Stomach (tissue), 4 donors: ENCODE data around the gene HESX1.

Experiments used
- POLR2A ChIP-seq, 4 donors: fragments of 450-650 bp; IDR thresholded peaks; one replicate each; pipeline ENCODE4 v1.6.1; 2016; ENCODE audit warnings: antibody characterized with exemption in 4 of 4, control low read depth in 2 of 4, mild to moderate bottlenecking in 1 of 4, moderate library complexity in 1 of 4
- TF ChIP-seq, protein P1 (sequence below), 7 experiments: fragments of 450-650 bp in 4 of 7; fragments of 200-600 bp in 3 of 7; sonication (generic) in 3 of 7; IDR thresholded peaks; one replicate each; pipeline ENCODE4 v1.5.1; 2016 to 2019; ENCODE audit warnings: antibody characterized with exemption in 7 of 7, control low read depth in 2 of 7, mild to moderate bottlenecking in 1 of 7

DNA sequence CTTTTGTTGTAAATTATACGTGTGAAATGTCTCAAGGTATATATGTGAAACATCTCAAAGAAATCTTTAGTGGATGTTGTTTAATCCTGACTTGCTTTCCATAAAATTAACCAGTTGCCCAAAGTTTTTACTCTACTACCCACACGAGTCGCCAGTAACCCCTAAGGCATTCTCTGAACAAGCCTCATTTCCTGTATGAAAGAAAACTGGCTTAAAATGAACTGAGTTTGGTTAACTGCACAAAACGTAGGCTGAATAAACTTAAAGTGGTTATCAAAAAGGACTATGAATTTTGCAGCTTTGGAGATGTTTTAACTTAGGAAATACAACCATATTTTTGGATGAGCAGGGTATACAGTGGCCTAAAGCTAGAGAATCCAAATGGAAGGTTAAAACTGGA lies 25.1 kb upstream of the HESX1 start:
- TF ChIP-seq POLR2A (IDR thresholded peaks at IDR 0.05), result no peak
- TF ChIP-seq, protein P1, sequence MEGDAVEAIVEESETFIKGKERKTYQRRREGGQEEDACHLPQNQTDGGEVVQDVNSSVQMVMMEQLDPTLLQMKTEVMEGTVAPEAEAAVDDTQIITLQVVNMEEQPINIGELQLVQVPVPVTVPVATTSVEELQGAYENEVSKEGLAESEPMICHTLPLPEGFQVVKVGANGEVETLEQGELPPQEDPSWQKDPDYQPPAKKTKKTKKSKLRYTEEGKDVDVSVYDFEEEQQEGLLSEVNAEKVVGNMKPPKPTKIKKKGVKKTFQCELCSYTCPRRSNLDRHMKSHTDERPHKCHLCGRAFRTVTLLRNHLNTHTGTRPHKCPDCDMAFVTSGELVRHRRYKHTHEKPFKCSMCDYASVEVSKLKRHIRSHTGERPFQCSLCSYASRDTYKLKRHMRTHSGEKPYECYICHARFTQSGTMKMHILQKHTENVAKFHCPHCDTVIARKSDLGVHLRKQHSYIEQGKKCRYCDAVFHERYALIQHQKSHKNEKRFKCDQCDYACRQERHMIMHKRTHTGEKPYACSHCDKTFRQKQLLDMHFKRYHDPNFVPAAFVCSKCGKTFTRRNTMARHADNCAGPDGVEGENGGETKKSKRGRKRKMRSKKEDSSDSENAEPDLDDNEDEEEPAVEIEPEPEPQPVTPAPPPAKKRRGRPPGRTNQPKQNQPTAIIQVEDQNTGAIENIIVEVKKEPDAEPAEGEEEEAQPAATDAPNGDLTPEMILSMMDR (IDR thresholded peaks at IDR 0.05), result no peak
